IMR-90 (cell line): ENCODE data around the gene IL17B. TPM values are rescaled to one million over a fixed set of nuclear protein-coding genes. Genes with fewer than 3 reads are reported as not detected.

Source experiments
- ATAC-seq: fragments of 200-7000 bp; cut with Tn5 transposase; 2 replicates; pipeline ENCODE4 v1.9.1; 2020; ENCODE audit warnings: low read depth, mild to moderate bottlenecking, moderate library complexity
- BruUV-seq: library from RNA; stranded (reverse); fragments of 400-500 nt; replicated peaks from 2 replicates; lab custom pipeline; 2021; lab: Mats Ljungman, UMichigan
- CTCF ChIA-PET: fragments of 300-600 bp; formaldehyde crosslinking; extraction: SDS; loops from one replicate; lab custom pipeline; 2021; ENCODE audit warnings: antibody characterized with exemption; lab: Yijun Ruan, JAX
- POLR2A ChIA-PET: fragments of 300-600 bp; sonication (Branson Sonifier 250); formaldehyde crosslinking; loops from one replicate; lab custom pipeline; 2022; ENCODE audit warnings: antibody characterized with exemption; ENCODE audit not compliant: unreplicated experiment; lab: Charles Lee
- DNase-seq: peaks from one replicate; pipeline ENCODE4 v3.0.0; 2013
- H2AFZ ChIP-seq: replicated peaks from 2 replicates; pipeline ENCODE3; 2013; ENCODE audit warnings: low read length, mild to moderate bottlenecking; ENCODE audit not compliant: poor library complexity
- H2AK5ac ChIP-seq: 2 replicates; pipeline ENCODE4 v1.6.1; 2013; ENCODE audit warnings: low read depth, low read length, inconsistent platforms
- H2AK9ac ChIP-seq: replicated peaks from 2 replicates; pipeline ENCODE3; 2013; ENCODE audit warnings: mild to moderate bottlenecking, low read depth, low read length, moderate library complexity; ENCODE audit not compliant: poor library complexity
- H2BK120ac ChIP-seq: 2 replicates; pipeline ENCODE4 v1.6.1; 2013; ENCODE audit warnings: low read depth, low read length, inconsistent platforms
- H2BK15ac ChIP-seq: 3 replicates; pipeline ENCODE4 v1.6.1; 2013; ENCODE audit warnings: low read depth, low read length, inconsistent platforms
- H2BK20ac ChIP-seq: 2 replicates; pipeline ENCODE4 v1.6.1; 2013; ENCODE audit warnings: low read depth, mild to moderate bottlenecking, inconsistent platforms, low read length, moderate library complexity
- H2BK5ac ChIP-seq: 2 replicates; pipeline ENCODE4 v1.6.1; 2013; ENCODE audit warnings: mild to moderate bottlenecking, low read depth, low read length, inconsistent platforms; ENCODE audit not compliant: poor library complexity, severe bottlenecking
- H3K14ac ChIP-seq: replicated peaks from 2 replicates; pipeline ENCODE4 v1.6.1; 2013; ENCODE audit warnings: low read depth, low read length, inconsistent platforms
- H3K18ac ChIP-seq: 2 replicates; pipeline ENCODE4 v1.6.1; 2013; ENCODE audit warnings: low read depth, low read length, control low read depth
- H3K23ac ChIP-seq: 2 replicates; pipeline ENCODE4 v1.6.1; 2013; ENCODE audit warnings: low read depth, low read length, inconsistent platforms
- H3K27ac ChIP-seq: 2 replicates; pipeline ENCODE4 v1.5.1; 2013; ENCODE audit warnings: mild to moderate bottlenecking, control low read depth, low read length; ENCODE audit not compliant: insufficient read depth
- H3K27me3 ChIP-seq: 2 replicates; pipeline ENCODE4 v1.6.1; 2013; ENCODE audit warnings: low read length; ENCODE audit not compliant: control insufficient read depth, insufficient read depth
- H3K36me3 ChIP-seq: 2 replicates; pipeline ENCODE4 v1.6.1; 2013; ENCODE audit warnings: low read length, mixed read lengths; ENCODE audit not compliant: control insufficient read depth, insufficient read depth
- H3K4ac ChIP-seq: 2 replicates; pipeline ENCODE4 v1.6.1; 2013; ENCODE audit warnings: low read depth, low read length, inconsistent platforms
- H3K4me1 ChIP-seq: 2 replicates; pipeline ENCODE4 v1.6.1; 2013; ENCODE audit warnings: low read length, mixed read lengths; ENCODE audit not compliant: control insufficient read depth, insufficient read depth
- H3K4me2 ChIP-seq: 2 replicates; pipeline ENCODE4 v1.6.1; 2013; ENCODE audit warnings: low read depth, mild to moderate bottlenecking, control low read depth, low read length, moderate library complexity
- H3K4me3 ChIP-seq: 2 replicates; pipeline ENCODE4 v1.5.1; 2013; ENCODE audit warnings: low read depth, mild to moderate bottlenecking, control low read depth, low read length, moderate library complexity; ENCODE audit not compliant: insufficient read depth
- H3K56ac ChIP-seq: 2 replicates; pipeline ENCODE4 v1.6.1; 2013; ENCODE audit warnings: low read length, inconsistent platforms; ENCODE audit not compliant: insufficient read depth; ENCODE audit errors: extremely low read depth
- H3K79me1 ChIP-seq, 2 experiments: 2 replicates each; pipeline ENCODE4 v1.6.1; 2013; ENCODE audit warnings: low read length in 2 of 2, inconsistent platforms in 1 of 2, low read depth in 1 of 2
- H3K9ac ChIP-seq: 2 replicates; pipeline ENCODE4 v1.6.1; 2013; ENCODE audit warnings: low read depth, low read length, control low read depth
- H3K9me1 ChIP-seq: 2 replicates; pipeline ENCODE4 v1.6.1; 2013; ENCODE audit warnings: low read length, inconsistent platforms; ENCODE audit not compliant: insufficient read depth
- H3K9me3 ChIP-seq: 2 replicates; pipeline ENCODE4 v1.6.1; 2013; ENCODE audit warnings: low read length; ENCODE audit not compliant: control insufficient read depth, insufficient read depth
- H4K20me1 ChIP-seq: 2 replicates; pipeline ENCODE4 v1.6.1; 2013; ENCODE audit warnings: low read length, inconsistent platforms; ENCODE audit not compliant: insufficient read depth
- H4K5ac ChIP-seq: 2 replicates; pipeline ENCODE4 v1.6.1; 2013; ENCODE audit warnings: mild to moderate bottlenecking, low read depth, low read length, control low read depth
- H4K8ac ChIP-seq, 2 experiments: 2 replicates each; pipeline ENCODE4 v1.6.1; 2013; ENCODE audit warnings: low read depth in 2 of 2, low read length in 2 of 2, control low read depth in 1 of 2, inconsistent platforms in 1 of 2
- H4K91ac ChIP-seq: 2 replicates; pipeline ENCODE4 v1.6.1; 2013; ENCODE audit warnings: low read depth, low read length, inconsistent platforms; ENCODE audit not compliant: insufficient read depth
- CHD1 ChIP-seq: IDR thresholded peaks from 2 replicates; pipeline ENCODE4 v1.6.1; 2012; ENCODE audit warnings: low read depth, low read length, improper control_type of control experiment
- SMC3 ChIP-seq: fragments of 150-350 bp; IDR thresholded peaks from 2 replicates; pipeline ENCODE4 v1.6.1; 2016; ENCODE audit warnings: low read depth, mild to moderate bottlenecking, antibody characterized with exemption, low read length, moderate library complexity
- WGBS, 2 experiments: methylation state at CpG; one replicate each; pipeline versions ENCODE4 v1.1.5 to v1.1.7; 2013; ENCODE audit warnings: missing lambda C conversion rate in 2 of 2; ENCODE audit not compliant: insufficient read length in 1 of 2; ENCODE audit errors: extremely low coverage in 2 of 2; 5-methylcytosine and 5-hydroxymethylcytosine counted together
- dilution Hi-C: fragments of 300-500 bp; cut with HindIII; formaldehyde crosslinking; loops from one replicate; pipeline ENCODE4 v1.14.3; 2018; ENCODE audit warnings: low sequenced_read_pairs; ENCODE audit not compliant: unreplicated experiment
- in situ Hi-C: fragments of 300-500 bp; cut with MboI; formaldehyde crosslinking; loops from 3 replicates; pipeline ENCODE4 v1.14.3; 2019; ENCODE audit warnings: low sequenced_read_pairs, inconsistent platforms, mixed read lengths
- intact Hi-C: fragments of 100-400 bp; cut with micrococcal nuclease; formaldehyde crosslinking; loops from 2 replicates; pipeline ENCODE4 v1.10.0; 2022
- polyA plus RNA-seq, 3 experiments: library from polyadenylated mRNA; depleted of rRNA; stranded (reverse); fragments of >200 nt; gene quantifications; 2 replicates each; pipeline ENCODE4 v1.2.3, GENCODE V29; 2012; ENCODE audit warnings: low replicate concordance in 1 of 3
- total RNA-seq: library from RNA; depleted of rRNA; stranded (reverse); fragments of >200 nt; gene quantifications from 2 replicates; pipeline ENCODE4 v1.2.3, GENCODE V29; 2012

IL17B gene
- total and polyA plus RNA-seq, 2 of the 4 experiments (the other 2 are of a cell fraction), result 0.31 TPM; not detected in 1

DNA sequence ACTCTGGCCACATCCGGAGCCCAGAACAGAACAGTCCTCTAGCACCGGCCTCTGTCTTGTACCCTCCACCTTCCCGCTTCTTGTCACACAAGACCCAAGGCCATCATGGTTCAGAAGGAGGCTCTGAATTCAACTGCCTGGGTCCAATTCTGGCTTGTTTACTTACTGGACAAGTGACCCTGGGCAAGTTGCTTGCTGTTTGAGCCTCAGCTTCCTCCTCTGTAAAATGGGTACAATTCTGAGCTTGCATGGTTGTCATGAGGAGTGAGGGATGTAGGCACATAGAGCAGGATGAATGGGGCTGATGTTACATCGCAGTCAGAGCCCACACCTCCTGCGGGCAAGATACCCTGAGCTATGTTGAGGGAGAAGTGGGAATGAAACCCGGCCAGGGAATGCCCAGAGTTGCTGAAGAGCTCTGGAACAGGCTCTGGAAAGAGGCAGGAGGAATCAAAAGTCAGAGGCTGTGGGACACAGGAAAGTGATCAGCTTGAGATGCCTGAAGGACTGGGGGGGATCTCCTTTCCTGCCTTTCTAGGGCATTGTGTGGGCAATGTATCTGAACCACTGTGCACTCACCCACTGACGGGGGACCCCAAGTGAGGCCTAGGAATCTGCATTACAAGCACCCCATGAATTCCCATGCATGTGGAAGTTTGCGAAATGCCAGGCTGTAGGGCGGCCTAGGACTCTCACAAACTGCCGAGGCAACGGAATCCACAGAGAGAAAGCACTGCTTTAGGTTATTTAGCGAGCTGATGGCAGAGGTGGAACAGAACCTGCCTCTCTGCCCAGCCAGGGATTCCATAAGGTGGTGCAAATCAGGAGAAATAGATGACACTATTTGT, 29.4 kb upstream of the IL17B start:
- Histone ChIP-seq H3K27ac (peak overlapping the region; percentile 89), H4K5ac (peak overlapping the region; percentile 50), H3K27me3 (no peaks in the 10 kb centered on the region), H3K56ac (peak overlapping the region; percentile 96), H2AK5ac (peak overlapping the region; percentile 99), H3K9ac (peak overlapping the region; percentile 99), H3K4me3 (peak overlapping the region; percentile 63), H3K4me2 (peak overlapping the region; percentile 85), H3K79me1 (peaks cover 7 to 60% of the 10 kb centered on the region in 2 experiments; a peak in 3 of 4 replicates), H2BK5ac (peak overlapping the region; percentile 92), H4K91ac (peak overlapping the region; percentile 98), H4K8ac (peak overlapping the region; percentile 94 to 95; a peak in 3 of 4 replicates), H3K23ac (peak overlapping the region; percentile 98), H2BK120ac (peak overlapping the region; percentile 76), H2AK9ac (peak overlapping the region; percentile 83), H2BK15ac (peak overlapping the region; percentile 94; the same call in 2 of the 3 replicates), H2BK20ac (no peak overlapping the region; the same call in none of the 2 replicates), H3K9me1 (peaks cover 16% of the 10 kb centered on the region), H4K20me1 (peaks cover 72% of the 10 kb centered on the region), H3K4me1 (peaks cover 44% of the 10 kb centered on the region), H3K9me3 (no peaks in the 10 kb centered on the region), H3K36me3 (peaks cover 49% of the 10 kb centered on the region), H3K14ac (peak overlapping the region; percentile 98), H3K4ac (peak overlapping the region; percentile 97), H2AFZ (peak overlapping the region; percentile 81), H3K18ac (peak overlapping the region; percentile 73)
- intact Hi-C loops (loop anchor here (1.0 kb wide), 1 partner anchor 26 kb away; no protein-coding TSS in a partner anchor), dilution Hi-C loops (no loop called here), in situ Hi-C loops (no loop called here)
- POLR2A ChIA-PET, result interaction anchor here (0.6 to 2.5 kb wide), 7 partner anchors 8 to 240 kb away, joined by 3 to 42 read pairs (median 3); partner anchors contain the start of gene PCYOX1L
- 18% methylated on average over 8 of the region's 12 CpGs; no CpG with 5 or more reads in 1 of the 2 experiments for WGBS, 2 experiments
- ATAC-seq, result no peak
- no TSS peak for BruUV-seq
- CTCF ChIA-PET, result interaction anchor here (1.1 kb wide), 1 partner anchor 41 kb away, joined by 4 read pairs; no protein-coding TSS in a partner anchor
- no peak for DNase-seq
- TF ChIP-seq SMC3 (no peak), CHD1 (peak; percentile 73; the same call in 1 of the 2 replicates)
